KMS-11 (cell line): ENCODE results near the gene CCL22.

Source experiments
- H2AFZ ChIP-seq: fragments of 200-600 bp; sonication (generic); 2 replicates; pipeline ENCODE4 v1.6.1; 2016; ENCODE audit warnings: antibody characterized with exemption, mixed run types, low read depth
- H3K27ac ChIP-seq: fragments of 200-600 bp; sonication (generic); 2 replicates; pipeline ENCODE4 v1.6.1; 2016; ENCODE audit warnings: mild to moderate bottlenecking, mixed run types
- H3K27me3 ChIP-seq: fragments of 200-600 bp; sonication (generic); 2 replicates; pipeline ENCODE4 v1.6.1; 2017; ENCODE audit warnings: mild to moderate bottlenecking, low read depth, mixed run types, moderate library complexity; ENCODE audit not compliant: insufficient read depth
- H3K36me3 ChIP-seq: fragments of 200-600 bp; sonication (generic); 2 replicates; pipeline ENCODE4 v1.6.1; 2017; ENCODE audit warnings: mild to moderate bottlenecking, mixed run types; ENCODE audit not compliant: insufficient read depth
- H3K4me1 ChIP-seq: fragments of 200-600 bp; sonication (generic); 2 replicates; pipeline ENCODE4 v1.6.1; 2016; ENCODE audit warnings: mild to moderate bottlenecking, low read depth, mixed run types; ENCODE audit not compliant: poor library complexity, severe bottlenecking
- H3K4me2 ChIP-seq: fragments of 200-600 bp; sonication (generic); 2 replicates; pipeline ENCODE4 v1.7.0; 2016; ENCODE audit warnings: mild to moderate bottlenecking, mixed run types
- H3K4me3 ChIP-seq: fragments of 200-600 bp; sonication (generic); IDR thresholded peaks from 2 replicates; pipeline ENCODE4 v1.6.1; 2017; ENCODE audit warnings: low read depth, low read length, mixed read lengths; ENCODE audit not compliant: insufficient read depth
- H3K79me2 ChIP-seq: fragments of 200-600 bp; sonication (generic); 2 replicates; pipeline ENCODE4 v1.6.1; 2016; ENCODE audit warnings: low read depth, mixed run types; ENCODE audit not compliant: insufficient read depth
- H3K9ac ChIP-seq: fragments of 200-600 bp; sonication (generic); 2 replicates; pipeline ENCODE4 v1.6.1; 2016; ENCODE audit warnings: mild to moderate bottlenecking, mixed run types
- H4K20me1 ChIP-seq: fragments of 200-600 bp; sonication (generic); 2 replicates; pipeline ENCODE4 v1.6.1; 2016; ENCODE audit warnings: mild to moderate bottlenecking, mixed run types; ENCODE audit not compliant: insufficient read depth
- TF ChIP-seq, protein P1 (sequence below): fragments of 200-600 bp; sonication (generic); conservative IDR thresholded peaks from 2 replicates; pipeline ENCODE4 v1.6.1; 2017; ENCODE audit warnings: low read depth, mild to moderate bottlenecking, antibody characterized with exemption, low read length, moderate library complexity, mixed read lengths

Gene CCL22

GRCh38 chr16:57348327-57348726 lies 10.3 kb upstream of the CCL22 start:
- Histone ChIP-seq H3K4me2 (no peak overlapping the region), H3K4me1 (no peaks in the 10 kb centered on the region), H3K4me3 (no peak overlapping the region), H3K36me3 (no peaks in the 10 kb centered on the region), H3K9ac (no peak overlapping the region), H2AFZ (no peak overlapping the region), H3K79me2 (no peaks in the 10 kb centered on the region), H4K20me1 (no peaks in the 10 kb centered on the region), H3K27ac (no peak overlapping the region), H3K27me3 (no peaks in the 10 kb centered on the region)
- TF ChIP-seq, protein P1, sequence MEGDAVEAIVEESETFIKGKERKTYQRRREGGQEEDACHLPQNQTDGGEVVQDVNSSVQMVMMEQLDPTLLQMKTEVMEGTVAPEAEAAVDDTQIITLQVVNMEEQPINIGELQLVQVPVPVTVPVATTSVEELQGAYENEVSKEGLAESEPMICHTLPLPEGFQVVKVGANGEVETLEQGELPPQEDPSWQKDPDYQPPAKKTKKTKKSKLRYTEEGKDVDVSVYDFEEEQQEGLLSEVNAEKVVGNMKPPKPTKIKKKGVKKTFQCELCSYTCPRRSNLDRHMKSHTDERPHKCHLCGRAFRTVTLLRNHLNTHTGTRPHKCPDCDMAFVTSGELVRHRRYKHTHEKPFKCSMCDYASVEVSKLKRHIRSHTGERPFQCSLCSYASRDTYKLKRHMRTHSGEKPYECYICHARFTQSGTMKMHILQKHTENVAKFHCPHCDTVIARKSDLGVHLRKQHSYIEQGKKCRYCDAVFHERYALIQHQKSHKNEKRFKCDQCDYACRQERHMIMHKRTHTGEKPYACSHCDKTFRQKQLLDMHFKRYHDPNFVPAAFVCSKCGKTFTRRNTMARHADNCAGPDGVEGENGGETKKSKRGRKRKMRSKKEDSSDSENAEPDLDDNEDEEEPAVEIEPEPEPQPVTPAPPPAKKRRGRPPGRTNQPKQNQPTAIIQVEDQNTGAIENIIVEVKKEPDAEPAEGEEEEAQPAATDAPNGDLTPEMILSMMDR, result no peak

GRCh38 chr16:57349212-57350031 lies 9.2 kb upstream of the CCL22 start:
- Histone ChIP-seq H3K79me2 (no peaks in the 10 kb centered on the region), H3K36me3 (no peaks in the 10 kb centered on the region), H3K4me2 (no peak overlapping the region), H3K9ac (no peak overlapping the region), H3K4me1 (no peaks in the 10 kb centered on the region), H4K20me1 (no peaks in the 10 kb centered on the region), H3K27ac (no peak overlapping the region), H3K27me3 (no peaks in the 10 kb centered on the region), H2AFZ (no peak overlapping the region), H3K4me3 (no peak overlapping the region)
- TF ChIP-seq, protein P1, result no peak

- no peak overlapping the region for H3K27ac ChIP-seq
- H3K27me3 ChIP-seq, result no peaks in the 10 kb centered on the region
- no peaks in the 10 kb centered on the region for H4K20me1 ChIP-seq
- H3K36me3 ChIP-seq, result no peaks in the 10 kb centered on the region
- H3K4me3 ChIP-seq, result no peak overlapping the region
- no peak overlapping the region for H3K4me2 ChIP-seq
- H3K9ac ChIP-seq, result no peak overlapping the region
- no peaks in the 10 kb centered on the region for H3K79me2 ChIP-seq
- H2AFZ ChIP-seq, result no peak overlapping the region
- no peaks in the 10 kb centered on the region for H3K4me1 ChIP-seq
- TF ChIP-seq, protein P1, result no peak
Observed at GRCh38 chr16:57352636-57353047, 5.9 kb upstream of the CCL22 start.

GRCh38 chr16:57354311-57354710 lies 4.3 kb upstream of the CCL22 start:
- Histone ChIP-seq H3K36me3 (no peaks in the 10 kb centered on the region), H3K27me3 (no peaks in the 10 kb centered on the region), H2AFZ (no peak overlapping the region), H3K4me1 (no peaks in the 10 kb centered on the region), H3K9ac (no peak overlapping the region), H3K27ac (no peak overlapping the region), H3K79me2 (no peaks in the 10 kb centered on the region), H3K4me2 (no peak overlapping the region), H4K20me1 (no peaks in the 10 kb centered on the region), H3K4me3 (no peak overlapping the region)
- TF ChIP-seq, protein P1, result no peak
